ENCODE measurements around the gene GPR108. TPM values are rescaled to one million over a fixed set of nuclear protein-coding genes. Genes with fewer than 3 reads are reported as not detected.

GPR108 gene
- total RNA-seq, 2 experiments from 2014 or later = 63.2 to 88.3 TPM

GRCh38 chr19:6774821-6775707 is 37.7 kb upstream of the GPR108 start:
- H3K4me1 ChIP-seq (ENCODE audit: insufficient read depth, low read length, poor library complexity, severe bottlenecking) = peaks cover 47% of the 10 kb centered on the region
- ChIA-PET POLR2A (interaction anchor here (0.6 to 3.9 kb wide), 4 partner anchors 25 to 587 kb away, joined by 4 to 25 read pairs (median 13); no protein-coding TSS in a partner anchor), CTCF (ENCODE audit: unreplicated experiment) (interaction anchor here (0.6 kb wide), 2 partner anchors 22 to 29 kb away, joined by 3 read pairs; no protein-coding TSS in a partner anchor)
- TSS peak; percentile 54 for BruUV-seq (replicated peaks)
- 0 out of 2 replicates have a peak, but pooled peaks cover 7% of the 10 kb centered on the region for H4K20me1 ChIP-seq (ENCODE audit: insufficient read depth, low read length)
- H3K4me2 ChIP-seq (ENCODE audit: low read length) = peak overlapping the region; percentile 57
- H2AFZ ChIP-seq (ENCODE audit: low read length) = no peak overlapping the region
- peaks cover 50% of the 10 kb centered on the region for H3K36me3 ChIP-seq (ENCODE audit: insufficient read depth, low read length)
- H3K9me2 ChIP-seq (ENCODE audit: insufficient read depth, low read length) = no peaks in the 10 kb centered on the region
- no peaks in the 10 kb centered on the region for H3K9me3 ChIP-seq (ENCODE audit: low read length)
- DNase-seq (ENCODE audit: low spot score) = peak; percentile 30
- no peak overlapping the region for H3K27ac ChIP-seq (ENCODE audit: low read depth, low read length, poor library complexity, severe bottlenecking)
- H3K4me3 ChIP-seq (ENCODE audit: low read depth, low read length, poor library complexity, severe bottlenecking) = peak overlapping the region; percentile 16
- intact Hi-C loops (cut with micrococcal nuclease; ENCODE audit: unreplicated experiment) = no loop called here
- TF ChIP-seq, protein P1, sequence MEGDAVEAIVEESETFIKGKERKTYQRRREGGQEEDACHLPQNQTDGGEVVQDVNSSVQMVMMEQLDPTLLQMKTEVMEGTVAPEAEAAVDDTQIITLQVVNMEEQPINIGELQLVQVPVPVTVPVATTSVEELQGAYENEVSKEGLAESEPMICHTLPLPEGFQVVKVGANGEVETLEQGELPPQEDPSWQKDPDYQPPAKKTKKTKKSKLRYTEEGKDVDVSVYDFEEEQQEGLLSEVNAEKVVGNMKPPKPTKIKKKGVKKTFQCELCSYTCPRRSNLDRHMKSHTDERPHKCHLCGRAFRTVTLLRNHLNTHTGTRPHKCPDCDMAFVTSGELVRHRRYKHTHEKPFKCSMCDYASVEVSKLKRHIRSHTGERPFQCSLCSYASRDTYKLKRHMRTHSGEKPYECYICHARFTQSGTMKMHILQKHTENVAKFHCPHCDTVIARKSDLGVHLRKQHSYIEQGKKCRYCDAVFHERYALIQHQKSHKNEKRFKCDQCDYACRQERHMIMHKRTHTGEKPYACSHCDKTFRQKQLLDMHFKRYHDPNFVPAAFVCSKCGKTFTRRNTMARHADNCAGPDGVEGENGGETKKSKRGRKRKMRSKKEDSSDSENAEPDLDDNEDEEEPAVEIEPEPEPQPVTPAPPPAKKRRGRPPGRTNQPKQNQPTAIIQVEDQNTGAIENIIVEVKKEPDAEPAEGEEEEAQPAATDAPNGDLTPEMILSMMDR (conservative IDR thresholded peaks at IDR 0.05; ENCODE audit: low read length) = no peak
- TF ChIP-seq EZH2phosphoT487 (IDR thresholded peaks at IDR 0.05; ENCODE audit: borderline replicate concordance, low read depth, low read length) = no peak
- peaks cover 69% of the 10 kb centered on the region for H3K79me2 ChIP-seq (ENCODE audit: insufficient read depth, low read depth, low read length)

DNA sequence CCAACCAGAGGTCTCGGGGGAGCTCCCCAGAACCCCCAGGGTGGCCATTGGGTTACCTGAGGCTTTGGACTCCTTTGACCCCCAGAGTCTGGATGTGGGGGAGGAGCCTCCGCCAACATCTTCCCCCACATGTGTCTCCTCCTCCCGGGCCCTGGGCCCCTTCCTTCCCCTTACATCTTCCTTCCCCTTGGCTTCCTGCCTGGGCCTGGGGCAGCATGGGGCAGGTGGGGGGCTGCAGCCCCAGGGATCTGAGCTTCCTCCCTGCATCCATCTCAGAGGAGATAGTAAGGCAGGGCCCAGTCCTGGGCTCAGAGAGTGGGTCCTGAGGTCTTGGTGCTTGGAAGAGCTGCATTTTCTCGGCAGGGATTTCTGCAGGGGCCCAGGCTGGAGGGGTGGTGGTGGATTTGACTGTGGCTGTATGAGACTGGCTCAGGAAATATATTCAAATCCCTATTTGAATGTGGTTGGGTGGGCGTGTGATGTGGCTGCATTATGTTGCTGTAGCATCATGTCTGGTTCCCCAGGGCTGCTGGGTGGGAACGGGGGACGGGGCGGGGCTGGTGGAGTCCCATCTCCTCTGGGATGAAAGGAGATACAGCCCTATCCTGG is 36.0 kb upstream of the GPR108 start:
- TF ChIP-seq, protein P1 (conservative IDR thresholded peaks at IDR 0.05; ENCODE audit: low read length) = no peak
- no peak for TF ChIP-seq EZH2phosphoT487 (IDR thresholded peaks at IDR 0.05; ENCODE audit: borderline replicate concordance, low read depth, low read length)
- DNase-seq (ENCODE audit: low spot score) = peak; percentile 89
- Histone ChIP-seq H2AFZ (ENCODE audit: low read length) (no peak overlapping the region), H3K27ac (ENCODE audit: low read depth, low read length, poor library complexity, severe bottlenecking) (peak overlapping the region; percentile 88), H3K79me2 (ENCODE audit: insufficient read depth, low read depth, low read length) (peaks cover 55% of the 10 kb centered on the region), H3K9me3 (ENCODE audit: low read length) (no peaks in the 10 kb centered on the region), H3K9me2 (ENCODE audit: insufficient read depth, low read length) (no peaks in the 10 kb centered on the region), H3K4me2 (ENCODE audit: low read length) (peak overlapping the region; percentile 72), H3K4me1 (ENCODE audit: insufficient read depth, low read length, poor library complexity, severe bottlenecking) (peaks cover 37% of the 10 kb centered on the region), H3K36me3 (ENCODE audit: insufficient read depth, low read length) (peaks cover 38% of the 10 kb centered on the region), H3K4me3 (ENCODE audit: low read depth, low read length, poor library complexity, severe bottlenecking) (peak overlapping the region; percentile 83), H4K20me1 (ENCODE audit: insufficient read depth, low read length) (0 out of 2 replicates have a peak, but pooled peaks cover 3% of the 10 kb centered on the region)
- BruUV-seq (replicated peaks) = no TSS peak
- intact Hi-C loops (cut with micrococcal nuclease; ENCODE audit: unreplicated experiment) = loop anchor here (1.0 kb wide), 1 partner anchor 36 kb away; the partner anchor contains the start of gene GPR108
- POLR2A ChIA-PET = interaction anchor here (0.9 to 3.9 kb wide), 6 partner anchors 9 to 36 kb away, joined by 3 to 25 read pairs (median 6); partner anchors contain the start of gene GPR108
- CTCF ChIA-PET (ENCODE audit: unreplicated experiment) = no interaction called here
